IPS DF 19.7 (cell line): ENCODE results near the gene ZNF181.

ENCODE experiments used
- DNase-seq: peaks from one replicate; pipeline ENCODE4 v3.0.0-alpha.2; 2013; ENCODE audit warnings: low read depth, low spot score

Gene ZNF181

GRCh38 chr19:34757441-34757840 lies 23.4 kb downstream of the ZNF181 start:
- no peak for DNase-seq

- DNase-seq, result no peak
Measured at GRCh38 chr19:34759218-34759917, 25.3 kb downstream of the ZNF181 start.

- no peak for DNase-seq
Measured at GRCh38 chr19:34766386-34766785, 32.3 kb downstream of the ZNF181 start.

- DNase-seq, result no peak
Measured at GRCh38 chr19:34767951-34768350, 33.9 kb downstream of the ZNF181 start.

- DNase-seq, result peak; percentile 75
Measured at GRCh38 chr19:34772697-34773554, 38.9 kb downstream of the ZNF181 start, which contains the start of gene ZNF599. Gene ZNF599 (minus strand): TSS chr19:34773215. CDS start chr19:34772841, 374 bp downstream.

GRCh38 chr19:34773555-34773864 lies 39.5 kb downstream of the ZNF181 start:
- no peak for DNase-seq

GRCh38 chr19:34774857-34775256 lies 40.8 kb downstream of the ZNF181 start:
- DNase-seq, result no peak

GRCh38 chr19:34778342-34778741 lies 44.3 kb downstream of the ZNF181 start:
- DNase-seq, result no peak

- no peak for DNase-seq
Measured at GRCh38 chr19:34779652-34780051, 45.6 kb downstream of the ZNF181 start.

GRCh38 chr19:34786236-34786635 lies 52.2 kb downstream of the ZNF181 start:
- no peak for DNase-seq

GRCh38 chr19:34787059-34787824 lies 53.2 kb downstream of the ZNF181 start:
- no peak for DNase-seq

- DNase-seq, result no peak
Measured at GRCh38 chr19:34788074-34788473, 54.0 kb downstream of the ZNF181 start.

GRCh38 chr19:34793565-34793964 lies 59.5 kb downstream of the ZNF181 start:
- no peak for DNase-seq

GRCh38 chr19:34794066-34794960 lies 60.3 kb downstream of the ZNF181 start:
- no peak for DNase-seq
